Kidney (tissue), 14 donors: ENCODE data around the gene FNDC11. TPM values are rescaled to one million over a fixed set of nuclear protein-coding genes. Genes with fewer than 3 reads are reported as not detected.

Source experiments
- DNase-seq, 5 donors: peaks; one replicate each; pipeline ENCODE4 v3.0.0-alpha.2; 2013 to 2020
- FAIRE-seq: peaks from 2 replicates; lab custom pipeline; 2012; peaks lifted over from hg19 to GRCh38; lab: Jason Lieb, UNC
- H3K27ac ChIP-seq, 2 donors: one replicate each; pipeline ENCODE4 v1.7.0; 2013; ENCODE audit warnings: low read depth in 2 of 2, low read length in 2 of 2, inconsistent platforms in 1 of 2
- H3K27me3 ChIP-seq: one replicate; pipeline ENCODE4 v1.7.1; 2013; ENCODE audit warnings: low read length, inconsistent platforms; ENCODE audit not compliant: control insufficient read depth, insufficient read depth
- H3K36me3 ChIP-seq, 3 donors: one replicate each; pipeline versions ENCODE4 v1.7.0 to v1.7.1; 2013; ENCODE audit warnings: low read length in 3 of 3, control low read depth in 1 of 3, inconsistent platforms in 1 of 3; ENCODE audit not compliant: insufficient read depth in 3 of 3, control insufficient read depth in 2 of 3
- H3K4me1 ChIP-seq, 3 donors: one replicate each; pipeline versions ENCODE4 v1.7.0 to v1.7.1; 2013; ENCODE audit warnings: low read length in 3 of 3, inconsistent platforms in 1 of 3, low read depth in 1 of 3; ENCODE audit not compliant: control insufficient read depth in 2 of 3, insufficient read depth in 2 of 3
- H3K4me3 ChIP-seq, 3 donors: one replicate each; pipeline versions ENCODE4 v1.7.0 to v1.8.1; 2013; ENCODE audit warnings: low read length in 3 of 3, control low read depth in 1 of 3, inconsistent platforms in 1 of 3
- H3K9ac ChIP-seq, 3 donors: one replicate each; pipeline versions ENCODE4 v1.7.0 to v1.7.1; 2013; ENCODE audit warnings: low read length in 3 of 3, control low read depth in 1 of 3, inconsistent platforms in 1 of 3
- H3K9me3 ChIP-seq, 3 donors: one replicate each; pipeline versions ENCODE4 v1.7.0 to v1.7.1; 2013; ENCODE audit warnings: low read length in 3 of 3, control low read depth in 1 of 3, inconsistent platforms in 1 of 3; ENCODE audit not compliant: control insufficient read depth in 2 of 3, insufficient read depth in 1 of 3
- CTCF ChIP-seq: IDR thresholded peaks from 3 replicates; pipeline ENCODE4 v1.5.1; 2012; ENCODE audit warnings: mild to moderate bottlenecking, moderate library complexity, borderline replicate concordance; ENCODE audit not compliant: insufficient read depth; ENCODE audit errors: extremely low read depth
- intact Hi-C: fragments of 100-400 bp; cut with DNase I; formaldehyde crosslinking; loops from one replicate; pipeline ENCODE4 v1.11.1; 2022
- polyA plus RNA-seq: library from polyadenylated mRNA; stranded (reverse); fragments of 350-450 nt; fragmentation: Illumina TruSeq; extraction: RNeasy Lipid Tissue Mini Kit (QIAGEN cat#74804); gene quantifications from one replicate; pipeline ENCODE4 v1.2.3, GENCODE V29; 2014; ENCODE audit warnings: low read depth, low replicate concordance; ENCODE audit not compliant: insufficient read depth
- total RNA-seq: library from RNA; stranded (reverse); fragmentation: NEBNext Ultra II Directional; extraction: Animal tissue kit (Norgen Biotek cat#: 25700); gene quantifications from one replicate; pipeline ENCODE4 v1.2.1, GENCODE V29; 2021
- donor health status: control.
- donor health status: control.
- donor health status: control.
- donor health status: control.
- donor health status: control.
- donor health status: DM: yes; HTN: yes; CAD: no.
- donor health status: Normal renal cell carcinoma (clear cell type).

FNDC11 gene
- total and polyA plus RNA-seq, 2 donors from 2014 or later = 0.47 to 1.6 TPM

GRCh38 chr20:63595416-63596127 lies 41.6 kb downstream of the FNDC11 start:
- Histone ChIP-seq H3K9me3 (no peaks in the 10 kb centered on the region), H3K4me3 (no peak overlapping the region), H3K9ac (no peak overlapping the region), H3K36me3 (peaks cover 0 to 33% (median 11%) of the 10 kb centered on the region in 3 donors), H3K27me3 (no peaks in the 10 kb centered on the region), H3K4me1 (no peaks in the 10 kb centered on the region), H3K27ac (no peak overlapping the region)
- no peak for FAIRE-seq
- peak in 1 of 5 donors; percentile 71 for DNase-seq
- no peak for TF ChIP-seq CTCF
- intact Hi-C loops = no loop called here

DNA sequence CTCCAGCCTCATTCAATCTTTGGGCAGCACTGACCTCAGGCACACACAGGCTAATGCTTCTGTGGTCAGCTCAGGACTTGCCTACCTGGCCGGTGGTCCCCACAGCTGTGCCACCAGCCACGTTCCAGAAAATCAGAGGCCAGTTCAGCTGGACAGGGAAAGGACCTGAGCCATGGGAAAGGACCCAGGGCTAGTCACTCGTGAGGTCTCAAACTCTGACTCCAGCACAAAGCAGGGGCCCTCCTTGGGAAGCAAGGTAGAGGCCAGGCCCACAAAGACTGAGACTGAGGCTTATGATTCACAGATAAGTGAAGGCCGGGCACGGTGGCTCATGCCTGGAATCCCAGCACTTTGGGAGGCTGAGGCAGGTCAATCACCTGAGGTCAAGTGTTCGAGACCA lies 42.5 kb downstream of the FNDC11 start:
- Histone ChIP-seq H3K27ac (no peak overlapping the region), H3K9ac (no peak overlapping the region), H3K4me1 (no peaks in the 10 kb centered on the region), H3K9me3 (no peaks in the 10 kb centered on the region), H3K36me3 (peaks cover 0 to 30% (median 12%) of the 10 kb centered on the region in 3 donors), H3K4me3 (no peak overlapping the region), H3K27me3 (no peaks in the 10 kb centered on the region)
- no peak for FAIRE-seq
- peak in 1 of 5 donors; percentile 21 for DNase-seq
- TF ChIP-seq CTCF = no peak
- intact Hi-C loops = no loop called here

DNA sequence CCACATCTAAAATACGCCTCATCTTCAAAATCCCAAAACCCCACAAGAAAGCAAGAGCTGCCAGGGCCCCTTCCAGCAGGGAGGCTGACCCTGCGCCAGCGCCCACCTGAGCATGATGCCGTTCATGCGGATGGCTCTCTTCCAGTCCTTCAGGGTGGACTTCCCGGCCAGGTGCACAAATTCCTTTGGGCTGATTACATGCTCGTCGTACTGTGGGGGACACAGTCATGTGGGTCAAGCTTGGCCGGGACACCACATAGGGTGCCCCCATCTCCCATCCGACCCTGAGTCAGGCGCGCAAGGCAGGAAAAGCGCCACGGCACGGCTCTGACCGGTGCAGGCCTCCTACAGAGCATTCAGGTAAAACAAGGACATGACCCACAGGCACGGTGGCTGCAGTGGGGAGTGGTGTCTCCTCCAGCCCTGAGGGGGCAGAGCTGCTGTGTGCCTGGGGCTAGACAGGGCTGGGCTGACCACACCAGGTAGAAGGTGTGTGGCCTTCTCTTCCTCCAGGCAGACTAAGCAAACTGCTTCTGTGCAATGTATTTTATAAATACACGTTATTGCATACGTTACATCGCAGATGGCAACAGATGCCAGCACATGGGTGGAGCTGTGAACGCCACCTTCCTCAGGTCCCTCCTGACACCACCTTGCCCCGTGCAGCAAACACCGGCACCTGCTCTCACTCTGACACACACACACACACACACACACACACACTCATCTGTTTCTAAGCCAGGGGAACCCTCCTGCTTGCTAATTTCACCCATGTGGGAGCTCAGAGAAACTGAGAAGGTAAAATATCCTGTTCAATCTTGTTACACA lies 43.9 kb downstream of the FNDC11 start:
- FAIRE-seq = no peak
- Histone ChIP-seq H3K27me3 (no peaks in the 10 kb centered on the region), H3K4me3 (no peak overlapping the region), H3K4me1 (no peaks in the 10 kb centered on the region), H3K9ac (no peak overlapping the region), H3K27ac (no peak overlapping the region), H3K36me3 (peaks cover 0 to 38% (median 12%) of the 10 kb centered on the region in 3 donors), H3K9me3 (no peaks in the 10 kb centered on the region)
- intact Hi-C loops = no loop called here
- no peak for TF ChIP-seq CTCF
- peak in 1 of 5 donors; percentile 62 for DNase-seq
